ENCODE results near the gene SAMD4A.

The SAMD4A gene

DNA sequence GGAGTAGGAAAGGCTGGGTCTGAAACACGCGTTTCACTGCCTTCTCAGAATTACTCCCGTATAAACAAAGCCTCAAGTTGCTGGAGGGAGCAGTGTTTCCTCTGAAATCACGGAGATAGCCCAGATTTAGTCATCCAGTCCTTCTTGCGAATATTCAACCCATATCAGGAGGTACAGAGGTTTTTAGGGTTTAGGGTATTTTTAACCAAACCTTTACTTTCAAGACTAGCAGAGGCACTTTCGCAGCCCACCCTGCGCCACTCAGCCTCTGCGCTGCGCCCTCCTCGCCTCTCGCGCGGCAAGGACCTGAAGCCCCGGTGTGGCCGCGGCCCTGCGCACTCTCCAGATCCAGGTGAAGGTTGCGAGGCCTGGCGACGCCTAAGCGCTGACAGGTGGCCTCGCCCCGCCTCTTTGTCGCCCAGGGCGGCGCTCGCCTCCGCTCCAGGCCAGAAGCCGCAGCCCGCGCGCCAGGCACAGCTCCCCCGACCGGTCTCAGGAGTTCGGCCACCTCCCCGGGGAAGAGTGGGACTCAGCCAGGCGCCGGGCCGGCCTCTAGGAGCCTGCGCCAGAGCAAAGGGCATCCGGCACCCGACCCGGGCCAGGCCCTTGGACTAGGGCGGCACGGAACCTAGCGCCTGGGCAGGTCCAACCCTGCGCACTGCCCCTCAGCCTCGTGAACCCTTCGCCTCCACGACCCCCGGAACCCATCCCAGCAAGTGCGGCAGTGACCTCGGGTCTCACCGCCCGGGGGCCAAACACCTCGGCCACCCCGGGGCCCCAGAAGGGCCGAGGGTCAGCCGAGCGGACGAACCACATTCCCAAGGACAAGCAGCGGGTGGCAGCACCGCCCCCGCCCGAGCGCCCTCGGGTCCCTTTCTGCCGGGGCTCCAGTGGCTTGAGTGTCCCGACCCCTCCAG is 1.8 kb upstream of the SAMD4A start:
- DNase-seq (ENCODE audit: low read depth in 2 of 2), result peak in 1 of 2 donors; percentile 34

DNA sequence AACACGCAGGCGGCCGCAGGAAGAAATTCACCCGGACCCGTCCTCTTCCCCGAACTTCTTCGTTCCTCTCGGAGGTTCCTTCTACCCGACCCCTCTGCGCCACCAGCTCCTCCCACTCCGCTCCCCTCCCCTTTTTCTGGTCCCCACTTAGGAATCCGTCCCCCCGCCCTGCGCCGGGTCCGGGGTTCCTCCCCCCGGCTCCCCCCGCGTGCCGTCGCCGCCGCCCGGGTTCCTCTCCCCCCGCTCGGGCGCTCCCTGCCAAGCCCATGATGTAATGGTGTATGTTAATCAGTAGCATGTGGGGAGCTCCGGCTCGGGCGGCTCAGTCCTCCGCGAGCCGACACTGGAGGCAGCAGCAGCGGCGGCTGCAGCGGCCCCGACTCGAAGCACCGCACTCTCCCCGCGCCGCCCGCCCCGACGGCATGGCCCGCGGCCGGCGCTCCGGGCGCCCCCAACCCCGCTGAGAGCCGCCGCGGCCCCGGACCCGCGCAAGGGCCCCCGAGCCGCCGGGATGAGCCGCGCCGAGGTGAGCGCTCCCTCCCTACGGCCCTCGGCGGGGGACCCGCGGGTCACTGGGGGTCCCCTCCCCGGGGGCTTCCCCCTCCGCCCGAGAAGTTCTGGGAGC is 1.0 kb upstream of the SAMD4A start:
- DNase-seq (ENCODE audit: low read depth in 2 of 2), result peak; percentile 51 to 54

DNA sequence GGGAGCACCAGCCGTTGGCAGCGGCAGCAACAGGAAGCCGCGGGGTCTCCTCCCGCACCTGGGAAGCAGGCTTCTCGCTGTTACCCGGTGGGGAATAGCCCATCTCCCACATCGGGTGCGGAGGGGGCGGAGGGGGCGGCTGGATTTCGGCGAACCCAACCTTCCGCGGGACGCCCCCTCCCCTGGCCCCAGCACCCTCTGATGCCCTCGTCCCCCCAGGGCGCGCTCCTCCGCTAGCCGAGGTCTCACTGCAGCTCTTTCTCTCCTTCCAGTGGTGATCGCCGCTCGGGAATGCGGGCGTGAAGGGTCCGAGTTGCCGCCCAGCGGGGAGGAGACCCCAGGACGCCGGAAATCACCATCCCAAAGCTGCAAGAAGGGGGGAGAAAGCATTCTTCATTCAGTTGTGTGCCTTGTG is 303 bp downstream of the SAMD4A start:
- no peak for DNase-seq (ENCODE audit: low read depth in 2 of 2)

DNA sequence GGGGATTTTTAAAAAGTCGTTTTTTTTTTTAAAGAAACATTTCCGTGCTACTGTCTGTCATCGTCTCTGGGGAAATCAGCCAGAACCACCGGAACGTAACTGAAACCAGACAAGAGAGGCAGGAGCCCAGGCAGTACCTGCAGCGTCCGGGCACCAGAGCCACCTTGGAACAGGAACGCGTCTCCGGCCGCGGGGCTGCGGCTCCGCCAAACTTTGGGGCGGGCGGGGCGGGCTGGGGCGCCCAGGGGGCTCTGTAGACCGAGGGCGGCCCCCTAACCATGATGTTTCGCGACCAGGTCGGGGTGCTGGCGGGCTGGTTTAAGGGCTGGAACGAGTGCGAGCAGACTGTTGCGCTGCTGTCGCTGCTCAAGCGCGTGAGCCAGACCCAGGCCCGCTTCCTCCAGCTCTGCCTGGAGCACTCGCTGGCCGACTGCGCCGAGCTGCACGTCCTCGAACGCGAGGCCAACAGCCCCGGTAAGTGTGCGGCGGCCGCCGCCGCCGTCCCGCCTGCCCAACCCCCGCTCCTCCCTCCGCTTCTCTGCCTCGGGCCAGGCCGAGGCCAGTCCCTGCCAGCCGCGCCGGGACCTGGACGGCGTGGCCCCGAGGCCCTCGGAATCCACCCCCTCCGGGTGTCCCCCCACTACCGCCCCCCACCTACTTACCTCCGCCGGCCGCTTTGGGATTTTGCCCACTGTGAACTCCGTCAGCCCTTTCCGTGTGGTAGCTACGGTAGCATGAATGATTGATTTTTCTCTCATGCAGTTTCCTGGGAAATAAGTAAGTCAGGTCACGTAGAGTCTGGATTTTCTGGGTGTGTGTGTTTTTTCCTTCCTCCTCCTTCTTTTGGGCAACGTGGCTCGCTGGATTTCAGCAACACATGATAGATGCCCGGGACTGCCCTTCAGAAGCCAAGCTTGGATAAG is 972 bp downstream of the SAMD4A start:
- peak in 1 of 2 donors; percentile 29 for DNase-seq (ENCODE audit: low read depth in 2 of 2)

DNA sequence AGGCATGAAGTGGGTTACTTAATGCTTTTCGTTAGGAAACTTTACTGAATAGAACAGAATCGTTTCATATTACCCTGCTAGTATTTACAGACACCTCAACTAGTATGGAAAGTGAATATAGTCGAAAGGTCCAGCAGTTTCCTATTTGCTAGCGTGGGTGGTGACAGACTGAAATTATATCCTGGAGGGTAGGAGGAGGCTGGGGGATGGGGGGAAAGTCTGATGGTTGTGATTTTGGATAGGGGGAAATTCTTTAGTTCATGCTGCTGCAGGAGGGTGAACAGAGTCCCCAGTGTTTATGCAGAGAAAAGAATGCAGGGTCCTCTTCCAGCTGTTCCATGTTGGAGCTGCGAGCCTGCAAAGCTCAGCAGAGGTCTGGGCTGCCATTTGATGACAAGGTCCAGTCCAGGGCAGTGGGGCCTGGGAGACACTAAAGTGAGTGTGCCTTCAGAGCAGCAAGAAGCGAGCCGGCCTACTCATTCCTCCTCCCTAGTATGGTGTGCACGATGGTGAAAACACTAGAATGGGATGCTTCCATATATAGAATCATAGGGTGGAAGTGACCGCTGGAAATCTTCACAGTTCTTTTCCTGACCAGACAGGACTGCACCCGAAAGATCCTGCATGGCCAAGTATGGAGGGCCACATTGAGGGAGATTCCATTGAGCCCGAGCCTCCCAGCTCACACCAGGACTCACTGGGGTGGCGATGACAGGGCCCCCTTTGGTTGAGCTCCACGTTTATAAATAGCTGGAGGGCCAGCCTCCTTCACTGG is 2.1 kb downstream of the SAMD4A start:
- no peak for DNase-seq (ENCODE audit: low read depth in 2 of 2)

DNA sequence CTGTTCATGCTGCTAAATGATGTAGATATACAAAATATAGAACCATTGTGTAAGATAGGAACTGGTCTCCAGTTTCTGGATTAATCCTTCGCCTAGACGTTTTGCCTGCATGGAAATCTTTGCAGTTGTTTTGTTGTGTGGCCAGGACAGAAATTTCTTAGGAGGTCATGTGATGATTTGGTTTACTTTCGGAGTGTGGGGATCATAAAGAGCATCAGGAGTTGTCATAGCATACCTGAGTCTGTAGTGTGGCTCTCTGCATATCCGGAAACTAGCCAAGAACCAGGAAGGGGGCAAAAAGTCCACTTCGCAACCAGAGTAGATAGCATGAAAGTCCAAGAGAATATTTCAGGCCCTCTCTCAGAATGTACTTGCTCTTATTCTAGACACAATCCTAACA is 3.1 kb downstream of the SAMD4A start:
- DNase-seq (ENCODE audit: low read depth in 2 of 2), result no peak

DNA sequence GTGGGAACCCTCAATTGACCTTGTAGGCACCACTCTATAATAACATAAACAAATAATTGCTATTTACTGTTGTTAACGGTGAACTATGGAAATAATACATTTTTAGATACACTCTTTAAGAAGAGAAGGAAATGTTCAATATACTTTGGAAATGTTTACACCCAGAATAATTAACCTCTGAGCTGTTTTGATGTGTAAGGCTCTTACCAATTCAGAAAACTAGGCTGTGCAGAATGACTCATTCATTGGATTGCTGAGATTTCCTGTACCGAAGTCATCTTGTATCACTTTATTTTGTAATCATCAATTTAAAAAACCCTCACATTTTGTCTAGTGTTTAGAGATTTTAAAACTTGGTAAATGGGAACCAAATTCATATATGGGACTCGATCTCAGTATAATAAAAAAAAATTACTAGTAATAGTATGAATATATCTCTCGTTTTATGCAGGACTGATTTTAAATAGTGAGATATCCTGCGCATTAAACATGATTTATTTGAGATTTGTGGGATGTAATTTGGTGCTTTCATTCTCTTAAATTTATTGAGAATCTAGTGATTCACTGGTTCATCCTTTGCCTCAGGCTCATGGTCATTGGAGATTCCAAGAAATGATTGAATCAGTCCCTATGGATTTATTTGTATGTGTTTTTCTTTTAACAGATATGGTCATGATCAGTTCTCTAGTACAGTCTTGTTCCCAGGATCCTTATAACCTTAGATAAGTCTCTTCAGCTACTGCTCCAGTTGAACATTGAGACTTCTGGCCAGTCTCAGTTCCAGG is 3.9 kb downstream of the SAMD4A start:
- no peak for DNase-seq (ENCODE audit: low read depth in 2 of 2)

DNA sequence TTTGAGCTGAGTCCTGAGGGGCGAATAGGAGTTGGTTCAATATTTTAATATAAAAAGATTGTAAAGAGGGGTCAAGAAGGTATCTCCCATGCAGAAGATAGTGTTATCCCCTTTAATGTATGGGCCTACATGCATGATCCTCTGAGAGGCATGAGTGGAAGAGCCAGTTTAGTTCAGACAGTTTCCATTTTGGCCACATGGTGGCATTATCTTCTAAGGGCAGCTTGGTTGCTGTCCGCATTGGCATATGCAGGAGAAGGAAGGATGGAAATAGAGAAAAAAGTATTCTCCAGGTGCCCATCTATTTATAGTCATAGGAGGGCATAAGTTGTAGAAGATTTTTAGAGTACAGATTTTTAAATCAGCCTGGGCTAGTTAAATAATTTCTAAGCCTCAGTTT is 5.4 kb downstream of the SAMD4A start:
- DNase-seq (ENCODE audit: low read depth in 2 of 2), result peak in 1 of 2 donors; percentile 30

DNA sequence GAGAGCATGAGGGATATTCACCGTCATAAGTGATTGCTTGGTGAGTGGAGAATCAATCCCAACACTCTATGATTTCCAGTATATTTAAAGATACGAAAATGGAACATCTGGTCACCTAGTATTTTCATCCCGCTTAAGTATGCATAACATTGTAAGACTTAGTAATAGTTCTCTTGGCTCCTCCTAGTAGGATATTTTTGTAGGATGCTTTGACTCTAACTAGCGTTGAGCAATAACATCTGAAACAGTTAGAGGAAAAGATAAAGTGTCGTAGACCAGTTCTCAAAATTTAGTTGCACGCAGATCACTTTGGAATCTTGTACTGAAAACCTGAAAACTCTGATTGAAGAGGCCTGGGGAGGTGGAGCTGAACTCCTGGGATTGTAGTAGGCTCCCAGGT is 7.6 kb downstream of the SAMD4A start:
- no peak for DNase-seq (ENCODE audit: low read depth in 2 of 2)

DNA sequence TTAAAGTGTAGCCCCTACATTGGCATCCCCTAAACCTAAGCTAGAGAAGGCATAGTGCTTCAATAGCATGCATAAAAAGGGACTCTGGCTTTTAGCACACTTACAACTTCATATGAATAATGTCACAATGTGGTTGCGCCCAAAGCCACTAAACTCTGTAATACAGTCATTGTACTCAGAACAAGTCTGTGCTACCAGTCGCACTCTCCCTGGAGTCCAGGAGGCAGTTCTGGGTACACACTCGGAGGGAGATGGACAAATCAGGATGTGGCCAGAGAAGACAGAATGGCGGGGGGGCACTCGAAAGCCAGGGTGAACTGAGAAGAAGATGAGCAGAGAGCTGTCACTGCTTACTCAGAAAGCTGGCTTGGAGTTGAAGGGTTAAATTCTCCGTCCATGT is 10.6 kb downstream of the SAMD4A start:
- DNase-seq (ENCODE audit: low read depth in 2 of 2), result no peak

DNA sequence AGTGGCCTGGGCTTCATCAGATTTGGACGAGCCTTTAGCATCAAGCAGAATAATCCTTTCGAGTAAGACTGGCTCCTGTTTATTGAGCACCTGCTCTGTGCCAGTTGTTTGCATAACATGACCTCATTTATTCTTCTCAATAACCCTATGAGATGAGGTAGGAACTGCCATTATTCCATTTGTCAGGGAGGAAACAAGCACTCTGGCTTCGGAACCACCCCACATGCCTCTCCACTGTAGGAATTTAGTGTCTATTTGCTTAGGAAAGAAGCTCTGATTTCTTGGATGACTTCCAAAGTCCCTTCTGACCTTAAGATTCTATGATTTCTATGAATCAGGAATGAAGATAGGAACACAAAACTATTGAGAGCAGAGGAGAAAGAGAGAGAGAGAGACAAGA is 11.0 kb downstream of the SAMD4A start:
- DNase-seq (ENCODE audit: low read depth in 2 of 2), result no peak

DNA sequence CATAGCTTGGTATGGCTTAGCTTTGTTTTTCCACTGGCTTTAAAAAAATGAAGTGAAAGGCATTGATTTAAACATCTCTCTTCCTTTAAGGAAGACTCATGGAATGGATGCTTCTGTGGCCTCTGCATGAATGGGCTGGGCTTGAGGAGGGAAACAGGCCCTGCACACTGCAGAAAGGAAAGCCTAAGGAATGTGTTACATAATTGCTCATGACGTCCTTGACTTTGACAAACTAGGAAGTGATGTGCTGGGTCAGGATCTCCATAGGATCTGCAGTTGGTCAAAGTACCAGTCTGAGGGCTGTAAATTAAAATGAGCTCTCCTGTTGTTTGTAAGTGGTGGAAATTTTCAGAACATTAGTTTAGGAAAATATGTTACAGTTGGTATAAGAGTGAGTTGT is 12.7 kb downstream of the SAMD4A start:
- DNase-seq (ENCODE audit: low read depth in 2 of 2), result no peak

DNA sequence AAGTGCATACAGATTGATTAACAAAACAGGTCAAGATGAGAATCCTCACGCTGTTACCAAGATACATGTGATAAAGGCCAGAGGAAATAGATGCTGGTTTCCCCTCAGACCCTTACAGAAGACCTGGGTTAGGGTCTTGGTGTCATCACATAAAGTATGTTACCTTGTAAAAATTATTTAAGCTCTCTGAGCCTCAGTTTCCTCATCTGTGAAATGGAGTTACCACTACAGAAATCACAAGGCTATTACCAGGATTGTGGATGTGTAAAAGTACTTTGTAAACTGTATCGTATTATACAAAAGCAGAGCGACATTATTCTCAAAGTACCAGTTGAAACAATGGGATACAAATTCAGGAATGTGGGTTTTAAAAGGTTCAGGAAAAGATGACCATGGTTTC is 14.0 kb downstream of the SAMD4A start:
- DNase-seq (ENCODE audit: low read depth in 2 of 2), result no peak

DNA sequence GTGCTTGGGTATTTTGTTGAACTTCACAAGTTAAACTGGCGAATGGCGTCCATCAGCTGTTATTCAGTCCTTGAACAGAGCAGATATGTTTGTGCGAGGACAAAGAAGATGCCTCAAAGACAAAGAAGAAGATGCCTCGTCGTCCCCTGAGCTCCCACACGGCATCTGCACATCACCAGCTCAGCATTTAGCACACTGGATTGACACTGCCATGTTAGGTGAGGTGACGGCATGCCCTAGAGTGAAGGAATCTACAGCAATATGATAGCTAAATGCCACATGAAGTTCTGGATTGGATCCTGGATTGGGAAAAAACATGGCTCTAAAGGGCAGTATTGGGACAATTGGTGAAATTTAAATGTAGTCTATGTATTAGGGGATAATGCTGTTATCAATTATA is 15.4 kb downstream of the SAMD4A start:
- DNase-seq (ENCODE audit: low read depth in 2 of 2), result no peak

DNA sequence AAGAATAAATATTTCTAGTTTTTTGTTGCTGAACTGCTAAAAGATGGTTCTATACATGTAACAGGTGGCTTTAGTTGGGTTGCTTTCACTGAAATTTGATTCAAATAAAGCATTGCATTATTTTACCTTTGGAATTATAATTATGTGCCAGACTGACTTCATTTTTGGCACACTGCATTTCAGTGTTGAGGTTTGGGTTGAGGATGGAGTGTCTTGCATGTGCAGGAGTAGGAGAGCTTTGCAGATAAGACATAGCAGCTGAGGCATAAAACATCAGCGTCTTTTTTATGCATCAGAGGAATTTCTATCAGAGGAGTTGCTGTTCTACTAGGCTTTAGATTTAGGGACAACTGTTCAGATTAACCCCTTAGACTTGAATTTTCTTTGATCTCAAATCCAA is 17.2 kb downstream of the SAMD4A start:
- DNase-seq (ENCODE audit: low read depth in 2 of 2), result no peak

DNA sequence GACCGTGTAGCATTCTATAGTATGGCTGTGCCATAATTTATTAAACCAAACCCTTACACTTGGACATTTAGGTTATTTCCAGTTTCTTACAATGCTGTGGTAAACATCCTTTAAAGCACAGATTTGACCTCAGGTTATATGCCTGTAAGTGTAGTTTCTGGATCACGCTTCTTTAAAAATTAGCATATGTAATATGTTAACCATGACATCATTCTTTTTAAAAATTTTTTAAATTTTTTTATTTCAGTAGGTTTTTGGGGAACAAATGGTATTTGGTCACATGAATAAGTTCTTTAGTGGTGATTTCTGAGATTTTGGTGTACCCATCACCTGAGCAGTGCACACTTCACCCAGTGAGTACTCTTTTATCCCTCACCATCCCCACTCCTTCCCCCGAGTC is 18.3 kb downstream of the SAMD4A start:
- no peak for DNase-seq (ENCODE audit: low read depth in 2 of 2)

DNA sequence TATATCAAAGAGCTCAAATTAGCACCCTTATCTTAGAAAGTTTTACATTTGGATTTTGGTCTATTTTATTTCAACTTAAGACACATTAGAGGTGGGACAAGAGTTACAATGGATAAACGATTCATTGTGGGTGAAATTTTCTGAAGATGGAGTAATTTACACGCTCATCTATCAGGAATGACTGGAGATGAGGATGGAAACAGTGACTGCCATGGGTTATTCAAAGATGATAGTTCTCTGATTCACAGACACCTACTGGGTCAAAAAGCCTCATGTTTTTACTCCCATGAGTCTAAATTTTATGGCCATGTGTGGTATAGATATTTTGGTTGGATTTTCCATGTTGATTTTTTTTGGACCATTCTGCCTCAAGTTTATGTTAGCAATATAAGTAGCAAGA is 22.1 kb downstream of the SAMD4A start:
- DNase-seq (ENCODE audit: low read depth in 2 of 2), result no peak

DNA sequence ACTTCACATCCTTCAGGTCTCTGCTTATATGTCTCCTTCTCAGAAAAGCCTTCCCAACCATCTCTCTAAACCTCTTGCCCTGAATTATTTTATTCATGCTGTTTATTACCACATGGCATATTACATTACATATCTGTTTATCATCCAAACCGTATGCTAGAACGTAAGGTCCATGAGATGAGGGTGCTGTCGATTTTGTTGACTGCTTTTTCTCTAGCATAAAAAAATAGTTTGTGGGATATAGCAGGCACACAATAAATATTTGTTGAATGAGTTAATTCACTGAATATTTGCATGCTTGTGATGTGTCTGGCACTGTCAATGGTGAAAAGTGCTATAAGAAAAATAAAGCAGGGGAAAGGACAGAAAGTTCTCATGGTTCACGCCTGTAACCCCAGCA is 22.9 kb downstream of the SAMD4A start:
- DNase-seq (ENCODE audit: low read depth in 2 of 2), result no peak

DNA sequence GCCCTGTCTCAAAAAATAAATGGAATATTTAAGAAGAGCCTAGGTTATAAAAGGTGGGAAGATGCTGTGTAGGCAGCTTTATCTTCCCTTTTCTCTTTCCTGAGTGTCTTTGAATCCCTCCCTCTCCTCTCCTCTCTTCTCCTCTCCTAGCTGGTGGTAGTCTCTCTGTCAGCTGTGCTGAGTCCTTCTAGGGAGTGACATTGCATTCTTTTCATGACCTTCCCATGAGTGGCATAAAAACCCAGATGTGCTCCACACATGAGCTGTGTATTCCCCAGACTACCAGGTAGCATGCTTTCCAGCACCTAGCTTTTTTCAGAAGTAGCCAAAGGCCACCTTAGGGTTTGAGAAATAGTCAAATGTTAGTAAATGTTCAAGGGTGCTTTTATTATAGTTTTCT is 23.6 kb downstream of the SAMD4A start:
- DNase-seq (ENCODE audit: low read depth in 2 of 2), result no peak

DNA sequence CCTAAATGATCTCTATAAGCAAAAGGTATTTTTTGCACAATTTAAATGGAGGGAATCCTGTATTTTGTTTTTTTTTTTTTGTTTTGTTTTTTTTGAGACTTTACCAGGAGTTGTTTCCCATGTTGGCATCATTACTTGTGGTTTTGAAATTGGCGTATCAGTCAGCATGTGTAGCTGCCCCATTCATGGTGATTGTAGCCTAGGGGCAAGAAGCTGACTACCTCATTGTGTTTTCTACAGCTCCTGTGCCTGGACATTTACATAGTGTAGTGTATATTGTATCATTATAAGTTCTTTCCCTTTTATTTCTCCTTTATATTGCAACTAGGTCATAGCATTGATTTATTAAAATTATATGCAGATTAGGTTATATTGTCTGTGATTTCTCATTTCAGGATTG is 24.5 kb downstream of the SAMD4A start:
- DNase-seq (ENCODE audit: low read depth in 2 of 2), result no peak

DNA sequence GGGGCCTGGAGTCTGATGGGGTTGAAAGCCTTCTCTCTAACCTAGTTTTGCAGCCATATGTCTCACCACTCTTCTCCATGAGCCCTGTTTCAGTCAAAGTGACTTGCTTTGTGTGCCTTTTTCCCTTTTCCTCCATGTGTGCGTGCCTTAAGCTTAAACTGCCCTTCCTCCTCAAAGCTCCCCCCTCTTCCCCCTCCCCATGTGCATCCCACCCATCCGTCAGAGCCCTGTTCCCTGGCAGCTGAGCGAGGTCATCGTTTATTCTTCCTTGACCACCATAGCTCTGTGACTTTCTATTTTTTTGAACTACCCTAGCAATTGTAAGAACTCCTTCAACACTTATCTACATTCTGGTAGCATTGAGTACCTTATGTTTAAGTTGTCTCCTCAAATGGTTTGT is 24.9 kb downstream of the SAMD4A start:
- DNase-seq (ENCODE audit: low read depth in 2 of 2), result no peak

Measured in stimulated activated CD4-positive, alpha-beta T cell treated with anti-CD3 and anti-CD28 coated beads, Interleukin-15, amount 100 ng/mL, for 48 hours (primary cell).